Measurements from ENCODE around the gene TRIM29. TPM values are rescaled to one million over a fixed set of nuclear protein-coding genes. Genes with fewer than 3 reads are reported as not detected.

TRIM29 gene
- total and polyA plus RNA-seq, 9 of the 15 experiments (the other 6 are each of a cell fraction or from before 2014, with no cell fraction given), result 0.08 to 1.4 (median 0.42) TPM; not detected in 2

DNA sequence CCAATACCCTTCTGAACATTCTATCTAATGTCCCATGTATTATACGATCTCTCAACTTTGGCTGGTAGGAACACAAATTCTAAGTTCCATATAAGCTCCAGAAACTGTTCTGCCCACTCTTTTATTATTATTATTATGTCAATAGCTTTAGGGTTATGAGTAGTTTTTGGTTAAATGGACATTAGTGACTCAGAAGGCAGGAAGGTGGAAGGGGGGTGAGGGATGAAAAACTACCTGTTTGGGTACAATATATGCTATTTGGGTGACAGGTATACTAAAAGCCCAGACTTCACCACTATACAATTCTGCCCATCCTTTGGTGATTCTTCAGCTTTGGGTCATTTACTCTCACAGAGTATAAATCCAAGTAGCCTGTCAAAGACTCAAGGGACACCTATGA lies 22.5 kb upstream of the TRIM29 start (continued):
- TF ChIP-seq, protein P1, sequence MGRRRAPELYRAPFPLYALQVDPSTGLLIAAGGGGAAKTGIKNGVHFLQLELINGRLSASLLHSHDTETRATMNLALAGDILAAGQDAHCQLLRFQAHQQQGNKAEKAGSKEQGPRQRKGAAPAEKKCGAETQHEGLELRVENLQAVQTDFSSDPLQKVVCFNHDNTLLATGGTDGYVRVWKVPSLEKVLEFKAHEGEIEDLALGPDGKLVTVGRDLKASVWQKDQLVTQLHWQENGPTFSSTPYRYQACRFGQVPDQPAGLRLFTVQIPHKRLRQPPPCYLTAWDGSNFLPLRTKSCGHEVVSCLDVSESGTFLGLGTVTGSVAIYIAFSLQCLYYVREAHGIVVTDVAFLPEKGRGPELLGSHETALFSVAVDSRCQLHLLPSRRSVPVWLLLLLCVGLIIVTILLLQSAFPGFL (CRISPR knock-in tag; IDR thresholded peaks at IDR 0.05), result no peak
- TF ChIP-seq DIDO1 (tag; IDR thresholded peaks at IDR 0.05; ENCODE audit: low read depth), result no peak
- TF ChIP-seq CHCHD3 (CRISPR knock-in tag; IDR thresholded peaks at IDR 0.05), result no peak
- TF ChIP-seq CC2D1A (IDR thresholded peaks at IDR 0.05), result no peak
- no peak for TF ChIP-seq KLF1 (tag; IDR thresholded peaks at IDR 0.05)
- no peak for TF ChIP-seq EHMT2 (IDR thresholded peaks at IDR 0.05)
- TF ChIP-seq, protein P2, sequence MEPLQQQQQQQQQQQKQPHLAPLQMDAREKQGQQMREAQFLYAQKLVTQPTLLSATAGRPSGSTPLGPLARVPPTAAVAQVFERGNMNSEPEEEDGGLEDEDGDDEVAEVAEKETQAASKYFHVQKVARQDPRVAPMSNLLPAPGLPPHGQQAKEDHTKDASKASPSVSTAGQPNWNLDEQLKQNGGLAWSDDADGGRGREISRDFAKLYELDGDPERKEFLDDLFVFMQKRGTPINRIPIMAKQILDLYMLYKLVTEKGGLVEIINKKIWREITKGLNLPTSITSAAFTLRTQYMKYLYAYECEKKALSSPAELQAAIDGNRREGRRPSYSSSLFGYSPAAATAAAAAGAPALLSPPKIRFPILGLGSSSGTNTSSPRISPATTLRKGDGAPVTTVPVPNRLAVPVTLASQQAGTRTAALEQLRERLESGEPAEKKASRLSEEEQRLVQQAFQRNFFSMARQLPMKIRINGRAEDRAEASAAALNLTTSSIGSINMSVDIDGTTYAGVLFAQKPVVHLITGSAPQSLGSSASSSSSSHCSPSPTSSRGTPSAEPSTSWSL (CRISPR knock-in tag; IDR thresholded peaks at IDR 0.05; ENCODE audit: borderline replicate concordance), result no peak
- TF ChIP-seq, protein P3, sequence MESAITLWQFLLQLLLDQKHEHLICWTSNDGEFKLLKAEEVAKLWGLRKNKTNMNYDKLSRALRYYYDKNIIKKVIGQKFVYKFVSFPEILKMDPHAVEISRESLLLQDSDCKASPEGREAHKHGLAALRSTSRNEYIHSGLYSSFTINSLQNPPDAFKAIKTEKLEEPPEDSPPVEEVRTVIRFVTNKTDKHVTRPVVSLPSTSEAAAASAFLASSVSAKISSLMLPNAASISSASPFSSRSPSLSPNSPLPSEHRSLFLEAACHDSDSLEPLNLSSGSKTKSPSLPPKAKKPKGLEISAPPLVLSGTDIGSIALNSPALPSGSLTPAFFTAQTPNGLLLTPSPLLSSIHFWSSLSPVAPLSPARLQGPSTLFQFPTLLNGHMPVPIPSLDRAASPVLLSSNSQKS (CRISPR knock-in tag; IDR thresholded peaks at IDR 0.05), result no peak
- no peak for TF ChIP-seq ZNF696 (CRISPR knock-in tag; conservative IDR thresholded peaks at IDR 0.05)
- TF ChIP-seq, protein P4, sequence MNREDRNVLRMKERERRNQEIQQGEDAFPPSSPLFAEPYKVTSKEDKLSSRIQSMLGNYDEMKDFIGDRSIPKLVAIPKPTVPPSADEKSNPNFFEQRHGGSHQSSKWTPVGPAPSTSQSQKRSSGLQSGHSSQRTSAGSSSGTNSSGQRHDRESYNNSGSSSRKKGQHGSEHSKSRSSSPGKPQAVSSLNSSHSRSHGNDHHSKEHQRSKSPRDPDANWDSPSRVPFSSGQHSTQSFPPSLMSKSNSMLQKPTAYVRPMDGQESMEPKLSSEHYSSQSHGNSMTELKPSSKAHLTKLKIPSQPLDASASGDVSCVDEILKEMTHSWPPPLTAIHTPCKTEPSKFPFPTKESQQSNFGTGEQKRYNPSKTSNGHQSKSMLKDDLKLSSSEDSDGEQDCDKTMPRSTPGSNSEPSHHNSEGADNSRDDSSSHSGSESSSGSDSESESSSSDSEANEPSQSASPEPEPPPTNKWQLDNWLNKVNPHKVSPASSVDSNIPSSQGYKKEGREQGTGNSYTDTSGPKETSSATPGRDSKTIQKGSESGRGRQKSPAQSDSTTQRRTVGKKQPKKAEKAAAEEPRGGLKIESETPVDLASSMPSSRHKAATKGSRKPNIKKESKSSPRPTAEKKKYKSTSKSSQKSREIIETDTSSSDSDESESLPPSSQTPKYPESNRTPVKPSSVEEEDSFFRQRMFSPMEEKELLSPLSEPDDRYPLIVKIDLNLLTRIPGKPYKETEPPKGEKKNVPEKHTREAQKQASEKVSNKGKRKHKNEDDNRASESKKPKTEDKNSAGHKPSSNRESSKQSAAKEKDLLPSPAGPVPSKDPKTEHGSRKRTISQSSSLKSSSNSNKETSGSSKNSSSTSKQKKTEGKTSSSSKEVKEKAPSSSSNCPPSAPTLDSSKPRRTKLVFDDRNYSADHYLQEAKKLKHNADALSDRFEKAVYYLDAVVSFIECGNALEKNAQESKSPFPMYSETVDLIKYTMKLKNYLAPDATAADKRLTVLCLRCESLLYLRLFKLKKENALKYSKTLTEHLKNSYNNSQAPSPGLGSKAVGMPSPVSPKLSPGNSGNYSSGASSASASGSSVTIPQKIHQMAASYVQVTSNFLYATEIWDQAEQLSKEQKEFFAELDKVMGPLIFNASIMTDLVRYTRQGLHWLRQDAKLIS (CRISPR knock-in tag; IDR thresholded peaks at IDR 0.05), result no peak
